HG02642 (cell line): ENCODE measurements around the gene OPN3.

ENCODE experiments used
- ATAC-seq: cut with Tn5 transposase; IDR thresholded peaks from one replicate; pipeline ENCODE4 v1.9.1; 2021; ENCODE audit warnings: mild to moderate bottlenecking; ENCODE audit not compliant: unreplicated experiment, poor library complexity

The OPN3 gene

GRCh38 chr1:241647658-241648057 is 7.5 kb upstream of the OPN3 start:
- no peak for ATAC-seq

- no peak for ATAC-seq
Observed at GRCh38 chr1:241646201-241646600, 6.0 kb upstream of the OPN3 start.

GRCh38 chr1:241645199-241645598 is 5.0 kb upstream of the OPN3 start:
- no peak for ATAC-seq

GRCh38 chr1:241644259-241644658 is 4.1 kb upstream of the OPN3 start:
- no peak for ATAC-seq

GRCh38 chr1:241642593-241642944 is 2.4 kb upstream of the OPN3 start:
- no peak for ATAC-seq

GRCh38 chr1:241641773-241642592 is 1.8 kb upstream of the OPN3 start:
- ATAC-seq, result no peak

- no peak for ATAC-seq
Observed at GRCh38 chr1:241640867-241641622, 876 bp upstream of the OPN3 start.

GRCh38 chr1:241639623-241640148 is 483 bp downstream of the OPN3 start:
- peak; percentile 57 for ATAC-seq

GRCh38 chr1:241638909-241639622 is 1.1 kb downstream of the OPN3 start:
- peak; percentile 0 for ATAC-seq

- no peak for ATAC-seq
Observed at GRCh38 chr1:241638099-241638682, 2.0 kb downstream of the OPN3 start.

- ATAC-seq, result no peak
Observed at GRCh38 chr1:241637604-241638003, 2.6 kb downstream of the OPN3 start.

GRCh38 chr1:241637046-241637590 is 3.1 kb downstream of the OPN3 start:
- ATAC-seq, result no peak

GRCh38 chr1:241636291-241636690 is 3.9 kb downstream of the OPN3 start:
- ATAC-seq, result no peak

GRCh38 chr1:241635556-241636152 is 4.5 kb downstream of the OPN3 start:
- ATAC-seq, result no peak

GRCh38 chr1:241632987-241633386 is 7.2 kb downstream of the OPN3 start:
- ATAC-seq, result no peak

- ATAC-seq, result no peak
Observed at GRCh38 chr1:241631674-241632073, 8.5 kb downstream of the OPN3 start.

GRCh38 chr1:241630899-241631298 is 9.3 kb downstream of the OPN3 start:
- no peak for ATAC-seq

GRCh38 chr1:241630476-241630875 is 9.7 kb downstream of the OPN3 start:
- no peak for ATAC-seq

GRCh38 chr1:241630005-241630404 is 10.2 kb downstream of the OPN3 start:
- no peak for ATAC-seq
